ENCODE results near the gene PRR5. TPM values are rescaled to one million over a fixed set of nuclear protein-coding genes. Genes with fewer than 3 reads are reported as not detected.

The PRR5 gene
- total and polyA plus RNA-seq, 2 donors from 2014 or later, result 24.0 to 46.0 TPM

- no peaks in the 10 kb centered on the region for H3K27me3 ChIP-seq (ENCODE audit: control insufficient read depth, insufficient read depth, low read length)
- TF ChIP-seq CTCF (IDR thresholded peaks at IDR 0.05; ENCODE audit: borderline replicate concordance, extremely low read depth, insufficient read depth), result no peak
- FAIRE-seq, result no peak
- H3K9ac ChIP-seq (ENCODE audit: low read length in 3 of 3), result peak within 1 kb of the TSS in 1 of 3 donors; percentile 55
- DNase-seq, result peak in 4 of 5 donors; percentile 53 to 90 (median 82)
- no peaks in the 10 kb centered on the region for H3K9me3 ChIP-seq (ENCODE audit: control insufficient read depth in 2 of 3, insufficient read depth in 1 of 3, low read length in 3 of 3)
- peak within 1 kb of the TSS; percentile 71 to 91 for H3K27ac ChIP-seq (ENCODE audit: low read depth in 2 of 2, low read length in 2 of 2)
- peak within 1 kb of the TSS; percentile 44 to 63 (median 45) for H3K4me3 ChIP-seq (ENCODE audit: low read length in 3 of 3)
- intact Hi-C loops (cut with DNase I), result no loop called here
- H3K4me1 ChIP-seq (ENCODE audit: control insufficient read depth in 2 of 3, insufficient read depth in 2 of 3, low read depth in 1 of 3, low read length in 3 of 3), result peaks cover 2 to 27% (median 21%) of the 10 kb centered on the region in 3 donors
- H3K36me3 ChIP-seq (ENCODE audit: control insufficient read depth in 2 of 3, insufficient read depth in 3 of 3, low read length in 3 of 3), result no peaks in the 10 kb centered on the region
Observed at GRCh38 chr22:44752285-44753188, 50.5 kb downstream of the PRR5 start, which contains the start of gene ARHGAP8. Gene ARHGAP8, plus strand, starts transcription at chr22:44752575. Its CDS starts 33,953 bp downstream, at chr22:44786528.

GRCh38 chr22:44753189-44754042 lies 51.4 kb downstream of the PRR5 start:
- H3K27ac ChIP-seq (ENCODE audit: low read depth in 2 of 2, low read length in 2 of 2), result peak overlapping the region; percentile 71 to 91
- DNase-seq (peak in 3 of 5 donors; percentile 59 to 91 (median 82)), FAIRE-seq (no peak)
- H3K36me3 ChIP-seq (ENCODE audit: control insufficient read depth in 2 of 3, insufficient read depth in 3 of 3, low read length in 3 of 3), result no peaks in the 10 kb centered on the region
- H3K27me3 ChIP-seq (ENCODE audit: control insufficient read depth, insufficient read depth, low read length), result no peaks in the 10 kb centered on the region
- TF ChIP-seq CTCF (IDR thresholded peaks at IDR 0.05; ENCODE audit: borderline replicate concordance, extremely low read depth, insufficient read depth), result no peak
- H3K9me3 ChIP-seq (ENCODE audit: control insufficient read depth in 2 of 3, insufficient read depth in 1 of 3, low read length in 3 of 3), result no peaks in the 10 kb centered on the region
- peaks cover 2 to 28% (median 21%) of the 10 kb centered on the region in 3 donors for H3K4me1 ChIP-seq (ENCODE audit: control insufficient read depth in 2 of 3, insufficient read depth in 2 of 3, low read depth in 1 of 3, low read length in 3 of 3)
- intact Hi-C loops (cut with DNase I), result no loop called here
- H3K4me3 ChIP-seq (ENCODE audit: low read length in 3 of 3), result peak overlapping the region in 2 of 3 donors; percentile 44 to 63
- H3K9ac ChIP-seq (ENCODE audit: low read length in 3 of 3), result peak overlapping the region in 1 of 3 donors; percentile 55

GRCh38 chr22:44754998-44755397 lies 53.0 kb downstream of the PRR5 start:
- no peak for TF ChIP-seq CTCF (IDR thresholded peaks at IDR 0.05; ENCODE audit: borderline replicate concordance, extremely low read depth, insufficient read depth)
- Histone ChIP-seq H3K36me3 (ENCODE audit: control insufficient read depth in 2 of 3, insufficient read depth in 3 of 3, low read length in 3 of 3) (no peaks in the 10 kb centered on the region), H3K4me3 (ENCODE audit: low read length in 3 of 3) (peak overlapping the region in 1 of 3 donors; percentile 7), H3K9me3 (ENCODE audit: control insufficient read depth in 2 of 3, insufficient read depth in 1 of 3, low read length in 3 of 3) (no peaks in the 10 kb centered on the region), H3K9ac (ENCODE audit: low read length in 3 of 3) (no peak overlapping the region), H3K27ac (ENCODE audit: low read depth in 2 of 2, low read length in 2 of 2) (peak overlapping the region; percentile 71 to 91), H3K27me3 (ENCODE audit: control insufficient read depth, insufficient read depth, low read length) (no peaks in the 10 kb centered on the region), H3K4me1 (ENCODE audit: control insufficient read depth in 2 of 3, insufficient read depth in 2 of 3, low read depth in 1 of 3, low read length in 3 of 3) (peaks cover 2 to 30% (median 21%) of the 10 kb centered on the region in 3 donors)
- FAIRE-seq (no peak), DNase-seq (peak in 3 of 5 donors; percentile 58 to 77 (median 60))
- intact Hi-C loops (cut with DNase I), result no loop called here
